ENCODE results near the gene IL4R. TPM values are rescaled to one million over a fixed set of nuclear protein-coding genes. Genes with fewer than 3 reads are reported as not detected.

The IL4R gene
- total RNA-seq, 1 experiment from 2014 or later: 28.6 TPM

GRCh38 chr16:27284865-27285675 lies 28.7 kb upstream of the IL4R start:
- Histone ChIP-seq H3K9me3 (ENCODE audit: control insufficient read depth, low read depth, low read length) (no peaks in the 10 kb centered on the region), H3K56ac (ENCODE audit: insufficient read length, low read depth, low read length) (no peak overlapping the region), H3K27me3 (ENCODE audit: insufficient read depth, low read length) (no peaks in the 10 kb centered on the region), H3K4ac (ENCODE audit: low read depth, low read length) (no peak overlapping the region), H2BK5ac (ENCODE audit: insufficient read length, low read length) (no peak overlapping the region), H3K79me2 (ENCODE audit: insufficient read depth, low read length) (no peaks in the 10 kb centered on the region), H4K8ac (replicated peaks; ENCODE audit: insufficient read length, low read depth, low read length) (no peak overlapping the region), H3K79me1 (ENCODE audit: insufficient read depth, low read depth, low read length, poor library complexity, severe bottlenecking) (no peaks in the 10 kb centered on the region), H4K5ac (ENCODE audit: insufficient read length, low read depth, low read length) (no peak overlapping the region), H2AK5ac (ENCODE audit: insufficient read length, low read length) (no peak overlapping the region), H3K14ac (ENCODE audit: insufficient read depth, low read length) (no peak overlapping the region), H2BK120ac (ENCODE audit: low read depth, low read length, poor library complexity, severe bottlenecking) (no peak overlapping the region), H3K9ac (ENCODE audit: extremely low read depth, insufficient read length, low read length) (no peak overlapping the region), H4K91ac (ENCODE audit: insufficient read length, low read depth, low read length) (no peak overlapping the region), H3K23me2 (ENCODE audit: insufficient read length, low read depth, low read length, poor library complexity, severe bottlenecking) (no peaks in the 10 kb centered on the region), H3K27ac (ENCODE audit: insufficient read length, low read depth, low read length) (no peak overlapping the region), H3K4me2 (ENCODE audit: insufficient read depth, insufficient read length, low read length) (no peak overlapping the region), H3T11ph (ENCODE audit: low read length) (no peak overlapping the region), H2AFZ (ENCODE audit: low read length) (no peak overlapping the region), H2BK15ac (ENCODE audit: low read depth, low read length) (no peak overlapping the region), H3K4me1 (ENCODE audit: insufficient read depth, low read length) (no peaks in the 10 kb centered on the region), H2BK12ac (ENCODE audit: insufficient read length, low read depth, low read length) (no peak overlapping the region), H4K20me1 (ENCODE audit: control insufficient read depth, insufficient read depth, insufficient read length) (no peaks in the 10 kb centered on the region), H3K23ac (ENCODE audit: insufficient read length, low read depth, low read length) (no peak overlapping the region), H3K18ac (ENCODE audit: insufficient read length, low read depth, low read length) (no peak overlapping the region), H2BK20ac (ENCODE audit: low read depth, low read length, poor library complexity, severe bottlenecking) (no peak overlapping the region)
- Mint-ChIP-seq H3K27me3 (ENCODE audit: low read depth) (no peaks in the 10 kb centered on the region; the same call in 1 of the 2 replicates), H3K4me1 (peaks cover 7 to 8% of the 10 kb centered on the region in 2 experiments), H3K9me3 (no peaks in the 10 kb centered on the region), H3K27ac (no peak overlapping the region), H3K36me3 (ENCODE audit: insufficient read depth in 1 of 3, low read depth in 3 of 3) (no peaks in the 10 kb centered on the region), H3K4me3 (no peak overlapping the region)
- WGBS (ENCODE audit: extremely low coverage, insufficient read length, low lambda C conversion rate): no CpG with 5 or more reads among the region's 7 CpGs
- no peak for DNase-seq
- TF ChIP-seq CTCF (conservative IDR thresholded peaks at IDR 0.05): no peak
